Testis (tissue), 3 donors: ENCODE data around the gene CNNM2. TPM values are rescaled to one million over a fixed set of nuclear protein-coding genes. Genes with fewer than 3 reads are reported as not detected.
A peak's percentile ranks its signal among the peaks of the same experiment; 100 is the strongest.

Experiments
- DNase-seq: peaks from one replicate; pipeline ENCODE4 v3.0.0-alpha.2; 2019
- H3K27ac ChIP-seq, 2 donors: fragments of 200-600 bp; sonication (generic); one replicate each; pipeline ENCODE4 v1.5.1; 2019
- H3K27me3 ChIP-seq: fragments of 200-600 bp; sonication (generic); one replicate; pipeline ENCODE4 v1.5.1; 2019
- H3K36me3 ChIP-seq: fragments of 200-600 bp; sonication (generic); one replicate; pipeline ENCODE4 v1.5.1; 2017; ENCODE audit warnings: low read depth; ENCODE audit errors: missing control alignments
- H3K4me1 ChIP-seq: fragments of 200-600 bp; sonication (generic); one replicate; pipeline ENCODE4 v1.5.1; 2019
- H3K4me3 ChIP-seq, 2 donors: fragments of 200-600 bp; sonication (generic); one replicate each; pipeline ENCODE4 v1.5.1; 2017 to 2019
- H3K9me3 ChIP-seq: fragments of 200-600 bp; sonication (generic); one replicate; pipeline ENCODE4 v1.5.1; 2017
- POLR2A ChIP-seq: fragments of 450-650 bp; IDR thresholded peaks from one replicate; pipeline ENCODE4 v1.6.1; 2017; ENCODE audit warnings: antibody characterized with exemption, mild to moderate bottlenecking, moderate library complexity
- WGBS, 2 donors: methylation state at CpG; one replicate each; pipeline ENCODE4 v1.1.5; 2018; 5-methylcytosine and 5-hydroxymethylcytosine counted together
- intact Hi-C: fragments of 100-400 bp; cut with DNase I; formaldehyde crosslinking; loops from one replicate; pipeline ENCODE4 v1.15.1; 2023; ENCODE audit warnings: low total_unique reads
- polyA plus RNA-seq: library from polyadenylated mRNA; stranded (reverse); fragments of 350-450 nt; fragmentation: Illumina TruSeq; extraction: RNeasy Lipid Tissue Mini Kit (QIAGEN cat#74804); gene quantifications from one replicate; pipeline ENCODE4 v1.2.3, GENCODE V29; 2014; ENCODE audit warnings: low read depth, low replicate concordance; ENCODE audit not compliant: insufficient read depth
- total RNA-seq, 2 donors: library from RNA; depleted of rRNA; stranded (reverse); fragments of >200 nt; gene quantifications; one replicate each; pipeline ENCODE4 v1.2.3, GENCODE V29; 2016
- TF ChIP-seq, protein P1 (sequence below), 3 experiments: fragments of 450-650 bp in 2 of 3; fragments of 200-600 bp in 1 of 3; sonication (generic) in 1 of 3; IDR thresholded peaks; one replicate each; pipeline ENCODE4 v1.5.1; 2016 to 2019; ENCODE audit warnings: antibody characterized with exemption in 3 of 3, mild to moderate bottlenecking in 2 of 3, moderate library complexity in 1 of 3

The CNNM2 gene
- total and polyA plus RNA-seq, 3 donors from 2014 or later: 9.8 to 30.5 (median 24.2) TPM

- Histone ChIP-seq H3K27ac (no peak overlapping the region), H3K9me3 (no peaks in the 10 kb centered on the region), H3K4me3 (no peak overlapping the region), H3K36me3 (no peaks in the 10 kb centered on the region), H3K4me1 (peaks cover under 1% of the 10 kb centered on the region), H3K27me3 (no peaks in the 10 kb centered on the region)
- 48 to 65% methylated on average over 7 of the region's 7 CpGs for WGBS, 2 donors
- no peak for DNase-seq
- intact Hi-C loops: loop anchor here (10.0 kb wide), 1 partner anchor 329 kb away; the partner anchor contains the start of gene RPEL1
- TF ChIP-seq POLR2A: no peak
- TF ChIP-seq, protein P1, sequence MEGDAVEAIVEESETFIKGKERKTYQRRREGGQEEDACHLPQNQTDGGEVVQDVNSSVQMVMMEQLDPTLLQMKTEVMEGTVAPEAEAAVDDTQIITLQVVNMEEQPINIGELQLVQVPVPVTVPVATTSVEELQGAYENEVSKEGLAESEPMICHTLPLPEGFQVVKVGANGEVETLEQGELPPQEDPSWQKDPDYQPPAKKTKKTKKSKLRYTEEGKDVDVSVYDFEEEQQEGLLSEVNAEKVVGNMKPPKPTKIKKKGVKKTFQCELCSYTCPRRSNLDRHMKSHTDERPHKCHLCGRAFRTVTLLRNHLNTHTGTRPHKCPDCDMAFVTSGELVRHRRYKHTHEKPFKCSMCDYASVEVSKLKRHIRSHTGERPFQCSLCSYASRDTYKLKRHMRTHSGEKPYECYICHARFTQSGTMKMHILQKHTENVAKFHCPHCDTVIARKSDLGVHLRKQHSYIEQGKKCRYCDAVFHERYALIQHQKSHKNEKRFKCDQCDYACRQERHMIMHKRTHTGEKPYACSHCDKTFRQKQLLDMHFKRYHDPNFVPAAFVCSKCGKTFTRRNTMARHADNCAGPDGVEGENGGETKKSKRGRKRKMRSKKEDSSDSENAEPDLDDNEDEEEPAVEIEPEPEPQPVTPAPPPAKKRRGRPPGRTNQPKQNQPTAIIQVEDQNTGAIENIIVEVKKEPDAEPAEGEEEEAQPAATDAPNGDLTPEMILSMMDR (IDR thresholded peaks at IDR 0.05): no peak
Measured at GRCh38 chr10:102916173-102916572, 1.9 kb upstream of the CNNM2 start.

GRCh38 chr10:102917314-102917961, 656 bp upstream of the CNNM2 start:
- Histone ChIP-seq H3K4me3 (peak overlapping the region; percentile 51 to 84), H3K36me3 (no peaks in the 10 kb centered on the region), H3K27ac (peak overlapping the region; percentile 87 to 91), H3K9me3 (no peaks in the 10 kb centered on the region), H3K4me1 (peaks cover 3% of the 10 kb centered on the region), H3K27me3 (no peaks in the 10 kb centered on the region)
- peak; percentile 89 for DNase-seq
- intact Hi-C loops: loop anchor here (10.0 kb wide), 1 partner anchor 327 kb away; the partner anchor contains the start of gene RPEL1
- no peak for TF ChIP-seq POLR2A
- TF ChIP-seq, protein P1 (IDR thresholded peaks at IDR 0.05): peak; percentile 96 to 97 (median 97)
- WGBS, 2 donors: 0 to 1% methylated on average over 12 to 45 of the region's 45 CpGs

DNA sequence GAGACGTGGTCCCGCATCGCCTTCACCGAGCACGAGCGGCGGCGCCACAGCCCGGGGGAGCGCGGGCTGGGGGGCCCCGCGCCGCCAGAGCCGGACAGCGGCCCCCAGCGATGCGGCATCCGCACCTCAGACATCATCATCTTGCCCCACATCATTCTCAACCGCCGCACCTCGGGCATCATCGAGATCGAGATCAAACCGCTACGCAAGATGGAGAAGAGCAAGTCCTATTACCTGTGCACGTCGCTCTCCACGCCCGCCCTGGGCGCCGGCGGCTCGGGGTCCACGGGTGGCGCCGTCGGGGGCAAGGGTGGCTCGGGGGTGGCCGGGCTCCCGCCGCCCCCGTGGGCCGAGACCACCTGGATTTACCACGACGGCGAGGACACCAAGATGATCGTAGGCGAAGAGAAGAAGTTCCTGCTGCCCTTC, 737 bp downstream of the CNNM2 start:
- peak overlapping the region; percentile 91 to 95 for H3K27ac ChIP-seq
- no peaks in the 10 kb centered on the region for H3K27me3 ChIP-seq
- peak overlapping the region; percentile 84 to 93 for H3K4me3 ChIP-seq
- peaks cover 3% of the 10 kb centered on the region for H3K4me1 ChIP-seq
- WGBS, 2 donors: 1% methylated on average over 49 of the region's 49 CpGs; no CpG with 5 or more reads in 1 of the 2 donors
- TF ChIP-seq, protein P1 (IDR thresholded peaks at IDR 0.05): no peak
- TF ChIP-seq POLR2A: no peak
- no peaks in the 10 kb centered on the region for H3K36me3 ChIP-seq
- H3K9me3 ChIP-seq: no peaks in the 10 kb centered on the region
- DNase-seq: peak; percentile 31
- intact Hi-C loops: loop anchor here (10.0 kb wide), 1 partner anchor 326 kb away; the partner anchor contains the start of gene RPEL1

DNA sequence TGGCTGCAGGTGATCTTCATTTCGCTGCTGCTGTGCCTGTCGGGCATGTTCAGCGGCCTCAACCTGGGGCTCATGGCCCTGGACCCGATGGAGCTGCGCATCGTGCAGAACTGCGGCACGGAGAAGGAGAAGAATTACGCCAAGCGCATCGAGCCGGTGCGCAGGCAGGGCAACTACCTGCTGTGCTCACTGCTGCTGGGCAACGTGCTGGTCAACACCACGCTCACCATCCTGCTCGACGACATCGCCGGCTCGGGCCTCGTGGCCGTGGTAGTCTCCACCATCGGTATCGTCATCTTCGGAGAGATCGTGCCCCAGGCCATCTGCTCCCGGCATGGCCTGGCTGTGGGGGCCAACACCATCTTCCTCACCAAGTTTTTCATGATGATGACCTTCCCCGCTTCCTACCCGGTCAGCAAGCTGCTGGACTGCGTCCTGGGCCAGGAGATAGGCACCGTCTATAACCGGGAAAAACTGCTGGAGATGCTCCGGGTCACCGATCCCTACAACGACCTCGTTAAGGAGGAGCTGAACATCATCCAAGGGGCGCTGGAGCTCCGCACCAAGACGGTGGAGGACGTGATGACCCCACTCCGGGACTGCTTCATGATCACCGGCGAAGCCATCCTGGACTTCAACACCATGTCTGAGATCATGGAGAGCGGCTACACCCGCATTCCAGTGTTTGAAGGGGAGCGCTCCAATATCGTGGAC, 1.3 kb downstream of the CNNM2 start:
- intact Hi-C loops: loop anchor here (10.0 kb wide), 1 partner anchor 325 kb away; the partner anchor contains the start of gene RPEL1
- Histone ChIP-seq H3K9me3 (no peaks in the 10 kb centered on the region), H3K27me3 (no peaks in the 10 kb centered on the region), H3K27ac (no peak overlapping the region), H3K4me3 (peak overlapping the region; percentile 84 to 93), H3K36me3 (no peaks in the 10 kb centered on the region), H3K4me1 (peaks cover 3% of the 10 kb centered on the region)
- 17 to 25% methylated on average over 27 to 40 of the region's 47 CpGs for WGBS, 2 donors
- TF ChIP-seq, protein P1 (IDR thresholded peaks at IDR 0.05): no peak
- TF ChIP-seq POLR2A: no peak
- peak; percentile 23 for DNase-seq
